ENCODE results near the gene C2CD4D.

- TF ChIP-seq CTCF (IDR thresholded peaks at IDR 0.05) (no peak), POLR2AphosphoS5 (IDR thresholded peaks at IDR 0.05; ENCODE audit: low read depth, low read length) (no peak), SIN3A (IDR thresholded peaks at IDR 0.05; ENCODE audit: borderline replicate concordance, insufficient read depth, low read depth, low read length) (no peak)
These were observed 34.4 kb downstream of the C2CD4D start, which contains the start of gene LINGO4 for GRCh38 chr1:151805066-151805820.

All from Panc1 (cell line).